ENCODE results near the gene NUP210. TPM values are rescaled to one million over a fixed set of nuclear protein-coding genes. Genes with fewer than 3 reads are reported as not detected.

Gene NUP210
- total RNA-seq, 1 experiment from 2014 or later, result 11.4 TPM

DNA sequence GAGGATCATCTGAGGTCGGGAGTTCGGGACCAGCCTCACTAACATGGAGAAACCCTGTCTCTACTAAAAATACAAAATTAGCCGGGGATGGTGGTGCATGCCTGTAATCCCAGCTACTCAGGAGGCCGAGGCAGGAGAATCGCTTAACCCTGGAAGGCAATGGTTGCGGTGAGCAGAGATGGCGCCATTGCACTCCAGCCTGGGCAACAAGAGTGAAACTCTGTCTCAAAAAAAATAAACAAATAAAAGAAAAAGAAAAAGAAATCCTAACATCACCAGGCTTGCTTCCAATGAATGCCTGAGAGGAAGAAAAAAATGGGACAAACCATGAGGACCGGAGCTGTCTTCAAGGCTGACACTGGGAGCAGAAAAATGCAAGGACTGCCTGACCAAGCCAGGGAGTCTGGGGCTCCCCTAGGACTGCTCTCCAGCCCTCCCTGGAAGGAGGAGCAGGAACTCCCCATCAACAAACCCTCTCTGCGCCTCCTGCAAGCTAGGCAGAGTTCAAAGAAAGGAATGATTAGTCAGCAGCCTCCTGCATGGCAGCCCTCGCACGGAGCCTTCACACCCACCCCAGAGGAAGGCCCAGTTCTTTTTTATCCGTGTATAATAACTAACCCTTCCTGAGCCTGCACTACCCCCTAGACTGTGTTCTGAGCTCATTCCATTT lies 55.4 kb downstream of the NUP210 start:
- H3K36me3 ChIP-seq (ENCODE audit: insufficient read depth, low read length, poor library complexity, severe bottlenecking), result no peaks in the 10 kb centered on the region
- H3K4me1 ChIP-seq (ENCODE audit: insufficient read depth, low read length, poor library complexity, severe bottlenecking), result no peaks in the 10 kb centered on the region
- H3K9me3 ChIP-seq (ENCODE audit: low read depth, low read length, poor library complexity, severe bottlenecking), result no peaks in the 10 kb centered on the region
- no peaks in the 10 kb centered on the region for H3K27me3 ChIP-seq (replicated peaks; ENCODE audit: insufficient read depth, low read depth, low read length, poor library complexity)
- H3K4me3 ChIP-seq (ENCODE audit: low read depth, low read length, poor library complexity, severe bottlenecking), result no peak overlapping the region
- CTCF ChIA-PET, result no interaction called here
- no peak for TF ChIP-seq EZH2 (IDR thresholded peaks at IDR 0.05; ENCODE audit: borderline replicate concordance, low read depth, low read length, poor library complexity, severe bottlenecking)
- TF ChIP-seq, protein P1, sequence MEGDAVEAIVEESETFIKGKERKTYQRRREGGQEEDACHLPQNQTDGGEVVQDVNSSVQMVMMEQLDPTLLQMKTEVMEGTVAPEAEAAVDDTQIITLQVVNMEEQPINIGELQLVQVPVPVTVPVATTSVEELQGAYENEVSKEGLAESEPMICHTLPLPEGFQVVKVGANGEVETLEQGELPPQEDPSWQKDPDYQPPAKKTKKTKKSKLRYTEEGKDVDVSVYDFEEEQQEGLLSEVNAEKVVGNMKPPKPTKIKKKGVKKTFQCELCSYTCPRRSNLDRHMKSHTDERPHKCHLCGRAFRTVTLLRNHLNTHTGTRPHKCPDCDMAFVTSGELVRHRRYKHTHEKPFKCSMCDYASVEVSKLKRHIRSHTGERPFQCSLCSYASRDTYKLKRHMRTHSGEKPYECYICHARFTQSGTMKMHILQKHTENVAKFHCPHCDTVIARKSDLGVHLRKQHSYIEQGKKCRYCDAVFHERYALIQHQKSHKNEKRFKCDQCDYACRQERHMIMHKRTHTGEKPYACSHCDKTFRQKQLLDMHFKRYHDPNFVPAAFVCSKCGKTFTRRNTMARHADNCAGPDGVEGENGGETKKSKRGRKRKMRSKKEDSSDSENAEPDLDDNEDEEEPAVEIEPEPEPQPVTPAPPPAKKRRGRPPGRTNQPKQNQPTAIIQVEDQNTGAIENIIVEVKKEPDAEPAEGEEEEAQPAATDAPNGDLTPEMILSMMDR (conservative IDR thresholded peaks at IDR 0.05; ENCODE audit: low read depth, low read length), result no peak
- no peak overlapping the region for H3K27ac ChIP-seq (ENCODE audit: low read depth, low read length, poor library complexity, severe bottlenecking)
- BruUV-seq (replicated peaks), result no TSS peak
- DNase-seq (ENCODE audit: low spot score), result no peak
- POLR2A ChIA-PET (ENCODE audit: low non-redundant PET), result no interaction called here
- intact Hi-C loops (cut with micrococcal nuclease; ENCODE audit: unreplicated experiment), result no loop called here

DNA sequence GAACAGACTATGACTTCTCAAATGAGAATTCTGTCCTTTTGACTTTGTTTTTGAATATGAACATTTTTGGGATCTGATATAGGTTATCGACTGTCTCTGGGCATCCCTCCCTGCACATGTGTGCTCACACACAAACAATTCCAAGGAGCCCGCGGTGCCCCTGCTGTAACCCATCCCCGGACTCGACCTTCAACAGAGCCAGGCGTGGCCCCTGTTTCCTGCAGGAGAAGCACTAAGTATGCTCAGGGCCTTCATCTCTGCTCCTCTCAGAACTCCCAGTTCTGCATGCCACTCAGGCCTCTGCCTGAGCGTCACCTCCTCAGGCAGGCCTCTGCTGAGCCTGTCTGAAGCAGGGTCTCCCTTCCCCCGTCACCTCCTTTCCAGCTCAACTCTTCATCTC lies 57.6 kb downstream of the NUP210 start:
- ChIA-PET POLR2A (ENCODE audit: low non-redundant PET) (no interaction called here), CTCF (no interaction called here)
- TF ChIP-seq EZH2 (IDR thresholded peaks at IDR 0.05; ENCODE audit: borderline replicate concordance, low read depth, low read length, poor library complexity, severe bottlenecking), result no peak
- TF ChIP-seq, protein P1 (conservative IDR thresholded peaks at IDR 0.05; ENCODE audit: low read depth, low read length), result no peak
- H3K27me3 ChIP-seq (replicated peaks; ENCODE audit: insufficient read depth, low read depth, low read length, poor library complexity), result no peaks in the 10 kb centered on the region
- intact Hi-C loops (cut with micrococcal nuclease; ENCODE audit: unreplicated experiment), result no loop called here
- H3K27ac ChIP-seq (ENCODE audit: low read depth, low read length, poor library complexity, severe bottlenecking), result no peak overlapping the region
- H3K36me3 ChIP-seq (ENCODE audit: insufficient read depth, low read length, poor library complexity, severe bottlenecking), result no peaks in the 10 kb centered on the region
- H3K9me3 ChIP-seq (ENCODE audit: low read depth, low read length, poor library complexity, severe bottlenecking), result no peaks in the 10 kb centered on the region
- no peaks in the 10 kb centered on the region for H3K4me1 ChIP-seq (ENCODE audit: insufficient read depth, low read length, poor library complexity, severe bottlenecking)
- H3K4me3 ChIP-seq (ENCODE audit: low read depth, low read length, poor library complexity, severe bottlenecking), result no peak overlapping the region
- BruUV-seq (replicated peaks), result no TSS peak
- no peak for DNase-seq (ENCODE audit: low spot score)

DNA sequence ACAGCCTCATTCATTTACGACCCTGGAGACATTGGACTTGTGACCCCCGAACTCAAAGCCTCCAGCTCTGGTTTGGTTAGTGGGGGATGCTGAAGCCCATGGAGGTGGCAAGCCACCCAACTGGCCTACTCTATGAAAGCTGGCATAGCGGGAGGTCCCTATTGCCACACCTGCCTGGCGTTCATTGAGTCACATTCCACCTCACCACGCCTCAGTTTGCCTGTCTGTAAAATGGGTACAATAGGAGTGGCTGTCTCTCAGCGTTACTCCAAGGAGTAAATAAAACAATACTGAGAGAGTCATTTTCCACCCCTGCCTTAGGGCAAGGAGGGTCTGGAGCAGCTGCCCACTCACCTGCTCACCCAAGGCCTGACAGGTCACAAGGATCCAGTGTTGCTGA lies 60.2 kb downstream of the NUP210 start:
- POLR2A ChIA-PET (ENCODE audit: low non-redundant PET), result no interaction called here
- intact Hi-C loops (cut with micrococcal nuclease; ENCODE audit: unreplicated experiment), result no loop called here
- BruUV-seq (replicated peaks), result no TSS peak
- Histone ChIP-seq H3K27me3 (replicated peaks; ENCODE audit: insufficient read depth, low read depth, low read length, poor library complexity) (no peaks in the 10 kb centered on the region), H3K27ac (ENCODE audit: low read depth, low read length, poor library complexity, severe bottlenecking) (no peak overlapping the region), H3K36me3 (ENCODE audit: insufficient read depth, low read length, poor library complexity, severe bottlenecking) (no peaks in the 10 kb centered on the region), H3K4me3 (ENCODE audit: low read depth, low read length, poor library complexity, severe bottlenecking) (no peak overlapping the region), H3K9me3 (ENCODE audit: low read depth, low read length, poor library complexity, severe bottlenecking) (no peaks in the 10 kb centered on the region), H3K4me1 (ENCODE audit: insufficient read depth, low read length, poor library complexity, severe bottlenecking) (no peaks in the 10 kb centered on the region)
- no peak for TF ChIP-seq EZH2 (IDR thresholded peaks at IDR 0.05; ENCODE audit: borderline replicate concordance, low read depth, low read length, poor library complexity, severe bottlenecking)
- TF ChIP-seq, protein P1 (conservative IDR thresholded peaks at IDR 0.05; ENCODE audit: low read depth, low read length), result no peak
- CTCF ChIA-PET, result no interaction called here
- DNase-seq (ENCODE audit: low spot score), result no peak

Measured in A673 (cell line).